GM19438 (cell line): ENCODE results near the gene PLCB4.

Experiments used
- ATAC-seq: cut with Tn5 transposase; IDR thresholded peaks from one replicate; pipeline ENCODE4 v1.9.1; 2021; ENCODE audit warnings: low read depth; ENCODE audit not compliant: unreplicated experiment

The PLCB4 gene

GRCh38 chr20:9054176-9054575 lies 14.7 kb upstream of the PLCB4 start:
- no peak for ATAC-seq

GRCh38 chr20:9059931-9060330 lies 9.0 kb upstream of the PLCB4 start:
- no peak for ATAC-seq

- ATAC-seq = no peak
These were observed 7.5 kb upstream of the PLCB4 start for GRCh38 chr20:9061434-9061833.

- ATAC-seq = no peak
These were observed 6.8 kb upstream of the PLCB4 start for GRCh38 chr20:9062066-9062465.

- no peak for ATAC-seq
These were observed 2.7 kb upstream of the PLCB4 start for GRCh38 chr20:9066191-9066590.

GRCh38 chr20:9068233-9068801 lies 570 bp upstream of the PLCB4 start:
- ATAC-seq = no peak

GRCh38 chr20:9070304-9070703 lies 1.4 kb downstream of the PLCB4 start:
- ATAC-seq = no peak

GRCh38 chr20:9071976-9072726 lies 3.3 kb downstream of the PLCB4 start:
- no peak for ATAC-seq

- ATAC-seq = no peak
These were observed 4.1 kb downstream of the PLCB4 start for GRCh38 chr20:9072861-9073500.

GRCh38 chr20:9075264-9076095 lies 6.6 kb downstream of the PLCB4 start:
- no peak for ATAC-seq

- no peak for ATAC-seq
These were observed 7.6 kb downstream of the PLCB4 start for GRCh38 chr20:9076440-9076839.

- ATAC-seq = no peak
These were observed 10.2 kb downstream of the PLCB4 start for GRCh38 chr20:9078826-9079731.

GRCh38 chr20:9081423-9081966 lies 12.6 kb downstream of the PLCB4 start:
- no peak for ATAC-seq

GRCh38 chr20:9082741-9083140 lies 13.9 kb downstream of the PLCB4 start:
- no peak for ATAC-seq

- no peak for ATAC-seq
These were observed 18.8 kb downstream of the PLCB4 start for GRCh38 chr20:9087531-9088217.

- no peak for ATAC-seq
These were observed 19.7 kb downstream of the PLCB4 start for GRCh38 chr20:9088556-9088955.

GRCh38 chr20:9092113-9092512 lies 23.2 kb downstream of the PLCB4 start:
- ATAC-seq = no peak

GRCh38 chr20:9092655-9093054 lies 23.8 kb downstream of the PLCB4 start:
- no peak for ATAC-seq
